ENCODE results near the gene ARMC2.

GRCh38 chr6:108982154-108983113 lies 134.2 kb downstream of the ARMC2 start:
- no peak for TF ChIP-seq PHF8 (IDR thresholded peaks at IDR 0.05; ENCODE audit: borderline replicate concordance, low read depth)
- no peak for TF ChIP-seq MAFK (IDR thresholded peaks at IDR 0.05; ENCODE audit: partially characterized antibody)
- no peak for TF ChIP-seq JUNB (IDR thresholded peaks at IDR 0.05)
